HCT116 (cell line): Measurements from ENCODE around the gene ACOT11. TPM values are rescaled to one million over a fixed set of nuclear protein-coding genes. Genes with fewer than 3 reads are reported as not detected.

Source experiments
- ATAC-seq: fragments of 200-7000 bp; cut with Tn5 transposase; 2 replicates; pipeline ENCODE4 v1.9.1; 2020; ENCODE audit warnings: mild to moderate bottlenecking, moderate library complexity
- BruUV-seq: library from RNA; stranded (reverse); fragments of 400-500 nt; replicated peaks from 2 replicates; lab custom pipeline; 2021; lab: Mats Ljungman, UMichigan
- CTCF ChIA-PET: fragments of 300-600 bp; sonication (Branson Sonifier 250); formaldehyde crosslinking; loops from one replicate; lab custom pipeline; 2021; ENCODE audit warnings: antibody characterized with exemption; lab: Charles Lee
- POLR2A ChIA-PET: fragments of 300-600, 350-600 bp; sonication (Branson Sonifier 250); formaldehyde crosslinking; loops from one replicate; lab custom pipeline; 2021; ENCODE audit warnings: antibody characterized with exemption; lab: Charles Lee
- RAD21 ChIA-PET, 2 experiments: fragments of 300-600 bp; sonication (Branson Sonifier 250); formaldehyde crosslinking; loops; one replicate each; lab custom pipeline; 2023; ENCODE audit warnings: low total read pairs in 2 of 2; ENCODE audit not compliant: uncharacterized antibody in 2 of 2, unreplicated experiment in 2 of 2, low non-redundant PET in 1 of 2; lab: Charles Lee
- DNase-seq: peaks from one replicate; pipeline ENCODE4 v3.0.0-alpha.2; 2010; ENCODE audit warnings: low read depth, low spot score
- H2AFZ ChIP-seq: fragments of 200-600 bp; shearing (Covaris generic), sonication (generic); 2 replicates; pipeline ENCODE4 v1.6.1; 2017; ENCODE audit warnings: low read depth, mixed run types, mixed read lengths, antibody characterized with exemption, low read length; ENCODE audit not compliant: poor library complexity, severe bottlenecking
- H3K27ac ChIP-seq: 2 replicates; pipeline ENCODE4 v1.5.1; 2012; ENCODE audit warnings: low read depth, low read length
- H3K27me3 ChIP-seq: fragments of 200-600 bp; sonication (generic); 2 replicates; pipeline ENCODE4 v1.6.1; 2016; ENCODE audit warnings: mixed run types, low read length, mixed read lengths; ENCODE audit not compliant: insufficient read depth
- H3K36me3 ChIP-seq, 2 experiments: fragments of 200-500 bp in 1 of 2; fragments of 200-600 bp in 1 of 2; sonication (Bioruptor generic) in 1 of 2; sonication (generic) in 1 of 2; 2 replicates each; pipeline versions ENCODE4 v1.5.1 to v1.6.1; 2014 to 2016; ENCODE audit warnings: low read length in 2 of 2, inconsistent platforms in 1 of 2, mixed read lengths in 1 of 2, mixed run types in 1 of 2; ENCODE audit not compliant: insufficient read depth in 2 of 2, control insufficient read depth in 1 of 2
- H3K4me1 ChIP-seq, 2 experiments: fragments of 200-600 bp in 1 of 2; sonication (generic) in 1 of 2; 2 replicates each; pipeline versions ENCODE4 v1.5.1 to v1.6.1; 2012 to 2017; ENCODE audit warnings: low read length in 2 of 2, inconsistent platforms in 1 of 2, mild to moderate bottlenecking in 1 of 2, mixed read lengths in 1 of 2, mixed run types in 1 of 2, moderate library complexity in 1 of 2; ENCODE audit not compliant: insufficient read depth in 2 of 2, control insufficient read depth in 1 of 2
- H3K4me2 ChIP-seq: fragments of 200-600 bp; sonication (generic); 2 replicates; pipeline ENCODE4 v1.6.1; 2017; ENCODE audit warnings: mixed run types, low read length, mixed read lengths
- H3K4me3 ChIP-seq, 2 experiments: fragments of 200-600 bp in 1 of 2; sonication (generic) in 1 of 2; replicated peaks in 1 of 2; 2 replicates each; pipeline ENCODE4 v1.5.1; 2011 to 2016; ENCODE audit warnings: low read length in 2 of 2, control low read depth in 1 of 2, low read depth in 1 of 2, mild to moderate bottlenecking in 1 of 2, mixed read lengths in 1 of 2, mixed run types in 1 of 2
- H3K79me2 ChIP-seq: fragments of 200-600 bp; sonication (generic); 2 replicates; pipeline ENCODE4 v1.6.1; 2017; ENCODE audit warnings: mild to moderate bottlenecking, mixed run types, low read length, moderate library complexity, mixed read lengths; ENCODE audit not compliant: insufficient read depth
- H3K9ac ChIP-seq: fragments of 200-600 bp; sonication (generic); 2 replicates; pipeline ENCODE4 v1.6.1; 2016; ENCODE audit warnings: low read length, mixed read lengths
- H3K9me2 ChIP-seq: fragments of 200-600 bp; sonication (generic), shearing (Covaris generic); 2 replicates; pipeline ENCODE4 v1.6.1; 2017; ENCODE audit warnings: mixed run types, mild to moderate bottlenecking, moderate library complexity; ENCODE audit not compliant: insufficient read depth
- H3K9me3 ChIP-seq, 2 experiments: fragments of 200-500 bp in 1 of 2; fragments of 200-600 bp in 1 of 2; sonication (Bioruptor generic) in 1 of 2; sonication (generic) in 1 of 2; 2 replicates each; pipeline ENCODE4 v1.6.1; 2014 to 2017; ENCODE audit warnings: low read length in 2 of 2, mixed read lengths in 2 of 2, inconsistent platforms in 1 of 2, low read depth in 1 of 2, mild to moderate bottlenecking in 1 of 2, mixed run types in 1 of 2, moderate library complexity in 1 of 2; ENCODE audit not compliant: control insufficient read depth in 1 of 2, insufficient read depth in 1 of 2
- H4K20me1 ChIP-seq: fragments of 200-600 bp; sonication (generic), shearing (Covaris generic); 2 replicates; pipeline ENCODE4 v1.6.1; 2017; ENCODE audit warnings: mixed run types, mild to moderate bottlenecking, moderate library complexity; ENCODE audit not compliant: insufficient read depth
- ELF1 ChIP-seq: IDR thresholded peaks from 2 replicates; pipeline ENCODE4 v1.6.1; 2012; ENCODE audit warnings: low read depth, borderline replicate concordance
- JUND ChIP-seq: IDR thresholded peaks from 2 replicates; pipeline ENCODE4 v1.6.1; 2012
- intact Hi-C: fragments of 100-400 bp; cut with micrococcal nuclease; formaldehyde crosslinking; loops from 2 replicates; pipeline ENCODE4 v1.10.0; 2022
- total RNA-seq: library from RNA; stranded (reverse); gene quantifications from one replicate; pipeline ENCODE4 v1.2.1, GENCODE V29; 2021; ENCODE audit not compliant: unreplicated experiment

Gene ACOT11
- total RNA-seq, 1 experiment from 2014 or later, result 31.1 TPM

DNA sequence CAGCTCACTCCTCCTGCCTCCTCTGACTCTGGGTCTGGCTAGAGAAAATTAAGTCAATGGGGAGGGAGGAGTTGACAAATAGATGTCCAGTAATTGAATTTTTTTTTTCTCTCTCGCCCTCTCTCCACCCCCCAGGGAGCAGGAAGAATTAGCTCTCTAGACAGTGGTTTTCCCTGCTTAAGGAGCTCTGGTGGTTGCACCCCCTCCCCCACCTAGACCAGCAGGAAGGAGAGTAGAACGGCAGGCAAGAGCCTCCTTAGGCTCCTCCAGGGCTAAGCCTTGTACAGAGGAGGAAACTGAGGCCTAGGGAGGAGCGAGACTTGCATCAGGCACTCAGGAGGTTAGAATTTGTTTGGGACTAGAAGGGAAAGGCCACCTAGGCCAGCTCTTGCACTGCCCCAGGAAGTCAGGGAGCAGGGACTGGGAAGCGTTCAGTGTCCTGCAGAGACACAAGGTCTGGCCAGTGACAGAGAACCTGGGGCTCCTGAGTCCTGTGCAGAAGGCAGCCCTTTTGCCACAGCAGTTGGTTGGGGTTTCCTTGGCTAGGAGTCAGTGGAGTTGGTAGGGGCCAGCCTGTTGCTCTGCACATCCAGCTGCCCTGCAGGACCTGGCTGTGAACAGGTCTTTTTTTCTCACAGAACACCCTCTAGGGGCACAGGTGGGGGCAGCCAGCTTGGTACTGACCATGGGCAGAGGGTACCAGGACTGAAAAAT, 49.5 kb upstream of the ACOT11 start:
- no TSS peak for BruUV-seq
- H3K4me2 ChIP-seq, result peak overlapping the region; percentile 79
- DNase-seq (no peak), ATAC-seq (peak; percentile 21)
- no peaks in the 10 kb centered on the region for H3K9me3 ChIP-seq
- H3K79me2 ChIP-seq, result no peaks in the 10 kb centered on the region
- TF ChIP-seq ELF1, result no peak
- H3K4me3 ChIP-seq, result peak overlapping the region; percentile 45 to 56
- peaks cover 15 to 24% of the 10 kb centered on the region in 2 experiments for H3K4me1 ChIP-seq
- ChIA-PET RAD21 (no interaction called here), CTCF (interaction anchor here (0.7 to 2.3 kb wide), 7 partner anchors 10 to 317 kb away, joined by 3 to 26 read pairs (median 5); no protein-coding TSS in a partner anchor), POLR2A (interaction anchor here (1.0 to 1.5 kb wide), 3 partner anchors 17 to 299 kb away, joined by 3 to 4 read pairs (median 3); partner anchors contain the start of genes CYB5RL and MRPL37)
- H3K36me3 ChIP-seq, result no peaks in the 10 kb centered on the region
- peak overlapping the region; percentile 57 for H3K9ac ChIP-seq
- no peaks in the 10 kb centered on the region for H4K20me1 ChIP-seq
- H3K9me2 ChIP-seq, result no peaks in the 10 kb centered on the region
- intact Hi-C loops, result no loop called here
- H3K27ac ChIP-seq, result peak overlapping the region; percentile 1; the same call in 1 of the 2 replicates
- peak overlapping the region; percentile 17 for H2AFZ ChIP-seq
- no peaks in the 10 kb centered on the region for H3K27me3 ChIP-seq

DNA sequence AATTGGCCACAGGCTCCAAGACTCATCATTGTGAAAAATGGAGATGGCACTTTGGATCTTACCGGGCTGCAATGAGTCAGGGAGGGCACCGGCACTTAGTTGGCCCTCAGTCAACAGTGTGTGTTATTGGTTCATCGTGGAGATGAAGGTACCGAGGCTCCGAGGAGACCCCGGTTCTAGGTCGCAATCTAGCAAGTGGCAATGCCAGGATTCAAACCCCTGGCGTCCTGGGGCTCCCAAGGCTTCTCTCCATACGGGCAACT, 49.0 kb upstream of the ACOT11 start:
- Histone ChIP-seq H3K9me3 (no peaks in the 10 kb centered on the region), H3K27me3 (no peaks in the 10 kb centered on the region), H3K79me2 (no peaks in the 10 kb centered on the region), H3K4me2 (peak overlapping the region; percentile 79), H2AFZ (peak overlapping the region; percentile 17), H3K27ac (peak overlapping the region; percentile 1; the same call in 1 of the 2 replicates), H3K9ac (peak overlapping the region; percentile 57), H3K4me1 (peaks cover 13 to 19% of the 10 kb centered on the region in 2 experiments), H4K20me1 (no peaks in the 10 kb centered on the region), H3K4me3 (peak overlapping the region; percentile 45 to 56), H3K9me2 (no peaks in the 10 kb centered on the region), H3K36me3 (no peaks in the 10 kb centered on the region)
- no peak for TF ChIP-seq JUND
- no TSS peak for BruUV-seq
- POLR2A ChIA-PET, result interaction anchor here (1.0 to 1.5 kb wide), 3 partner anchors 17 to 299 kb away, joined by 3 to 4 read pairs (median 3); partner anchors contain the start of genes CYB5RL and MRPL37
- RAD21 ChIA-PET, result interaction anchor here in 1 of 2 experiments (1.3 kb wide), 1 partner anchor 67 kb away, joined by 3 read pairs; no protein-coding TSS in a partner anchor
- CTCF ChIA-PET, result interaction anchor here (0.7 to 2.3 kb wide), 12 partner anchors 10 to 417 kb away, joined by 3 to 26 read pairs (median 4); partner anchors contain the start of gene ACOT11
- DNase-seq (no peak), ATAC-seq (no peak)
- intact Hi-C loops, result no loop called here
